GM23338 (cell line): ENCODE data around the gene DCAF6. TPM values are rescaled to one million over a fixed set of nuclear protein-coding genes. Genes with fewer than 3 reads are reported as not detected.

Source experiments
- ATAC-seq: fragments of 200-7000 bp; cut with Tn5 transposase; 3 replicates; pipeline ENCODE4 v1.9.1; 2020
- DNase-seq: peaks from one replicate; pipeline ENCODE4 v3.0.0-alpha.2; 2015; ENCODE audit warnings: low spot score
- H2AFZ ChIP-seq: fragments of 200-600 bp; sonication (generic); 2 replicates; pipeline ENCODE4 v1.8.0; 2016; ENCODE audit warnings: antibody characterized with exemption, mild to moderate bottlenecking, moderate library complexity
- H3F3A ChIP-seq: fragments of 200-600 bp; sonication (generic); replicated peaks from 2 replicates; pipeline ENCODE4 v1.8.0; 2017; ENCODE audit warnings: antibody characterized with exemption, mixed run types, low read depth
- H3K27ac ChIP-seq: fragments of 200-600 bp; sonication (generic); 2 replicates; pipeline ENCODE4 v1.6.1; 2016; ENCODE audit warnings: low read depth
- H3K27me3 ChIP-seq: fragments of 200-600 bp; sonication (generic); 2 replicates; pipeline ENCODE4 v1.8.0; 2016; ENCODE audit warnings: mild to moderate bottlenecking, mixed run types, moderate library complexity; ENCODE audit not compliant: insufficient read depth
- H3K36me3 ChIP-seq: fragments of 200-600 bp; sonication (generic); 2 replicates; pipeline ENCODE4 v1.8.0; 2016; ENCODE audit warnings: mild to moderate bottlenecking; ENCODE audit not compliant: insufficient read depth
- H3K4me1 ChIP-seq: fragments of 200-600 bp; sonication (generic); 2 replicates; pipeline ENCODE4 v1.8.0; 2016; ENCODE audit warnings: mild to moderate bottlenecking, moderate library complexity; ENCODE audit not compliant: insufficient read depth
- H3K4me2 ChIP-seq: fragments of 200-600 bp; sonication (generic); 2 replicates; pipeline ENCODE4 v1.7.1; 2017; ENCODE audit warnings: mixed run types
- H3K4me3 ChIP-seq: fragments of 200-600 bp; sonication (generic); 2 replicates; pipeline ENCODE4 v1.6.1; 2016; ENCODE audit warnings: mixed run types
- H3K79me2 ChIP-seq: fragments of 200-600 bp; sonication (generic); replicated peaks from 2 replicates; pipeline ENCODE4 v1.8.0; 2017; ENCODE audit warnings: mild to moderate bottlenecking; ENCODE audit not compliant: insufficient read depth
- H3K9me2 ChIP-seq: fragments of 200-600 bp; sonication (generic); 2 replicates; pipeline ENCODE4 v1.8.0; 2017; ENCODE audit not compliant: insufficient read depth
- H4K20me1 ChIP-seq: fragments of 200-600 bp; sonication (generic); replicated peaks from 2 replicates; pipeline ENCODE4 v1.8.0; 2017; ENCODE audit warnings: mild to moderate bottlenecking; ENCODE audit not compliant: insufficient read depth
- H3K27ac Mint-ChIP-seq: 2 replicates; pipeline ENCODE4 v1.8.0; 2020; ENCODE audit warnings: inconsistent platforms, mild to moderate bottlenecking, moderate library complexity, mixed read lengths
- H3K27me3 Mint-ChIP-seq: 3 replicates; pipeline ENCODE4 v1.8.0; 2022; ENCODE audit warnings: low read depth, mild to moderate bottlenecking, moderate library complexity, mixed read lengths, inconsistent platforms; ENCODE audit not compliant: insufficient read depth, poor library complexity
- H3K36me3 Mint-ChIP-seq: 3 replicates; pipeline ENCODE4 v1.8.0; 2021; ENCODE audit warnings: low read depth, mild to moderate bottlenecking, inconsistent platforms, moderate library complexity, mixed read lengths
- H3K4me1 Mint-ChIP-seq: 3 replicates; pipeline ENCODE4 v1.8.0; 2020; ENCODE audit warnings: mild to moderate bottlenecking, inconsistent platforms, mixed read lengths
- H3K4me3 Mint-ChIP-seq: 3 replicates; pipeline ENCODE4 v1.8.0; 2021; ENCODE audit warnings: moderate library complexity, mild to moderate bottlenecking, inconsistent platforms, mixed read lengths
- H3K9me3 Mint-ChIP-seq: 3 replicates; pipeline ENCODE4 v1.8.0; 2020; ENCODE audit warnings: moderate library complexity, mild to moderate bottlenecking, inconsistent platforms, mixed read lengths
- CREB1 ChIP-seq: fragments of 250-450 bp; sonication (Bioruptor Pico); IDR thresholded peaks from 2 replicates; pipeline ENCODE4 v1.5.0; 2020; ENCODE audit warnings: low read depth, mild to moderate bottlenecking, moderate library complexity
- ETS1 ChIP-seq: IDR thresholded peaks from 2 replicates; pipeline ENCODE4 v1.6.1; 2016; ENCODE audit warnings: antibody characterized with exemption
- EZH2 ChIP-seq: fragments of 200-600 bp; sonication (generic); IDR thresholded peaks from one replicate; pipeline ENCODE4 v1.8.0; 2017; ENCODE audit warnings: antibody characterized with exemption, mild to moderate bottlenecking, low read depth; ENCODE audit not compliant: unreplicated experiment
- EZH2phosphoT487 ChIP-seq: fragments of 200-600 bp; sonication (generic); IDR thresholded peaks from one replicate; pipeline ENCODE4 v1.8.1; 2018; ENCODE audit warnings: antibody characterized with exemption; ENCODE audit not compliant: unreplicated experiment
- JUNB ChIP-seq: IDR thresholded peaks from one replicate; pipeline ENCODE4 v1.6.1; 2016; ENCODE audit warnings: antibody characterized with exemption; ENCODE audit not compliant: unreplicated experiment
- NANOG ChIP-seq: IDR thresholded peaks from 2 replicates; pipeline ENCODE4 v1.6.1; 2016; ENCODE audit warnings: antibody characterized with exemption, borderline replicate concordance
- POLR2AphosphoS5 ChIP-seq: IDR thresholded peaks from 2 replicates; pipeline ENCODE4 v1.6.1; 2016; ENCODE audit warnings: antibody characterized with exemption, low read depth
- REST ChIP-seq: IDR thresholded peaks from one replicate; pipeline ENCODE4 v1.6.1; 2018; ENCODE audit warnings: antibody characterized with exemption; ENCODE audit not compliant: unreplicated experiment
- ZNF114 ChIP-seq: fragments of 250-450 bp; sonication (Bioruptor Pico); IDR thresholded peaks from 2 replicates; pipeline ENCODE4 v1.5.0; 2020; ENCODE audit warnings: mild to moderate bottlenecking, moderate library complexity
- polyA plus RNA-seq: library from polyadenylated mRNA; unstranded; fragments of >200 nt; fragmentation: Nextera tagmentation; extraction: Ambion mirVana; gene quantifications from 2 replicates; pipeline ENCODE4 v1.2.1, GENCODE V29; 2016
- total RNA-seq: library from RNA; depleted of rRNA; stranded (reverse); fragments of >200 nt; shearing (Covaris generic); gene quantifications from 2 replicates; pipeline ENCODE4 v1.2.3, GENCODE V29; 2014
- TF ChIP-seq, protein P1 (sequence below), 2 experiments: fragments of 200-600 bp in 1 of 2; sonication (generic) in 1 of 2; conservative IDR thresholded peaks; 2 replicates each; pipeline versions ENCODE4 v1.5.1 to v1.6.1; 2016 to 2017; ENCODE audit warnings: antibody characterized with exemption in 2 of 2, low read depth in 2 of 2, mild to moderate bottlenecking in 2 of 2, moderate library complexity in 1 of 2

DCAF6 gene
- total and polyA plus RNA-seq, 2 experiments from 2014 or later, result 18.6 to 27.3 TPM

DNA sequence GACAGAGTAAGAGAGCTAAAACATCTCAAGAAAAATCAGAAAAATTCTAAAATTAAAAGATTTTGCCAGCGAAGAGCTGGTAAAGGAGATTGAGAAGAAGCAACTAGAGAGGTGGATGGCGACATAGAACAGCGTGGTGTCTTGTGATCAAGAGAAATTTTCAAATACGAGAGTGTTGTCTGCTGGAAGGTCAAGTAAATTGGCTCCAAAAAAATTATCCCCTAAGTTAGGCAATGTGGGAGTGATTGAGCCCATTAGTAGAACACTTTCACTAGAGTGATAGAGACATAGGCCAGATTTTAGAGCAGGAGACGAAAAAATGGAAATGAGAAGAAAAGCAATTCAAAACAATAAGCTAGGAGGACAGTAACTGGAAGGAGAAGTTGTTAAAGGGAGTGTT is 94.7 kb downstream of the DCAF6 start (continued):
- no peak for TF ChIP-seq REST
- TF ChIP-seq, protein P1, sequence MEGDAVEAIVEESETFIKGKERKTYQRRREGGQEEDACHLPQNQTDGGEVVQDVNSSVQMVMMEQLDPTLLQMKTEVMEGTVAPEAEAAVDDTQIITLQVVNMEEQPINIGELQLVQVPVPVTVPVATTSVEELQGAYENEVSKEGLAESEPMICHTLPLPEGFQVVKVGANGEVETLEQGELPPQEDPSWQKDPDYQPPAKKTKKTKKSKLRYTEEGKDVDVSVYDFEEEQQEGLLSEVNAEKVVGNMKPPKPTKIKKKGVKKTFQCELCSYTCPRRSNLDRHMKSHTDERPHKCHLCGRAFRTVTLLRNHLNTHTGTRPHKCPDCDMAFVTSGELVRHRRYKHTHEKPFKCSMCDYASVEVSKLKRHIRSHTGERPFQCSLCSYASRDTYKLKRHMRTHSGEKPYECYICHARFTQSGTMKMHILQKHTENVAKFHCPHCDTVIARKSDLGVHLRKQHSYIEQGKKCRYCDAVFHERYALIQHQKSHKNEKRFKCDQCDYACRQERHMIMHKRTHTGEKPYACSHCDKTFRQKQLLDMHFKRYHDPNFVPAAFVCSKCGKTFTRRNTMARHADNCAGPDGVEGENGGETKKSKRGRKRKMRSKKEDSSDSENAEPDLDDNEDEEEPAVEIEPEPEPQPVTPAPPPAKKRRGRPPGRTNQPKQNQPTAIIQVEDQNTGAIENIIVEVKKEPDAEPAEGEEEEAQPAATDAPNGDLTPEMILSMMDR (conservative IDR thresholded peaks at IDR 0.05; ENCODE audit: low read depth in 2 of 2), result no peak
- TF ChIP-seq JUNB, result no peak
- no peak for TF ChIP-seq ZNF114 (CRISPR knock-in tag)
- TF ChIP-seq NANOG, result no peak
- TF ChIP-seq ETS1, result no peak
- TF ChIP-seq EZH2, result no peak
- TF ChIP-seq CREB1 (CRISPR knock-in tag), result no peak
- no peak for TF ChIP-seq EZH2phosphoT487
- TF ChIP-seq POLR2AphosphoS5, result no peak

DNA sequence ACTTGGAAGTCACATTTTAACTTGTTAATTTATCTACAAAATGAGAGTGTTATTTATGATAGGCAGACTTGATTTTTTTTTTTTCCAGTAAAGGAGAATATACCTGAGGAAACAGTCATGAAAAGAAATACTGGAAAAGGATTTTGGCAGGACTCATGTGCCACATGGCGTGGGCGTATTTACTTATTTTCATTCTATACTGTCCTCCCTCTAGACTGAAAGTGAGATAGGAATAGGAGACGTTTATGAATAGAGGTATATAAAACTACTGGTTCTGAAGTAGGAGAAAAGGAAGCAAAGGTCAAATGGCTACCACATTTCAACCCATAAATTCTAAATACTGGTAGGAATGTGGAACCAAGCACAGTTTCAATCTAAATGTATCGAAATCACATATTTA is 95.1 kb downstream of the DCAF6 start:
- Mint-ChIP-seq H3K9me3 (no peaks in the 10 kb centered on the region), H3K4me1 (no peaks in the 10 kb centered on the region), H3K4me3 (no peak overlapping the region), H3K27me3 (no peaks in the 10 kb centered on the region), H3K36me3 (no peaks in the 10 kb centered on the region; the same call in 2 of the 3 replicates), H3K27ac (no peak overlapping the region)
- H3K4me3 ChIP-seq, result no peak overlapping the region
- DNase-seq (no peak), ATAC-seq (no peak)
- H3K4me2 ChIP-seq, result no peak overlapping the region
- H3K27ac ChIP-seq, result no peak overlapping the region
- no peaks in the 10 kb centered on the region for H3K27me3 ChIP-seq
- no peaks in the 10 kb centered on the region for H3K9me2 ChIP-seq
- H3F3A ChIP-seq, result no peaks in the 10 kb centered on the region
- no peaks in the 10 kb centered on the region for H3K79me2 ChIP-seq
- H3K36me3 ChIP-seq, result no peaks in the 10 kb centered on the region
- no peaks in the 10 kb centered on the region for H3K4me1 ChIP-seq
- no peaks in the 10 kb centered on the region for H4K20me1 ChIP-seq
- no peak overlapping the region for H2AFZ ChIP-seq
- no peak for TF ChIP-seq EZH2
- TF ChIP-seq EZH2phosphoT487, result no peak
- no peak for TF ChIP-seq REST
- TF ChIP-seq JUNB, result no peak
- no peak for TF ChIP-seq ZNF114 (CRISPR knock-in tag)
- TF ChIP-seq, protein P1 (conservative IDR thresholded peaks at IDR 0.05; ENCODE audit: low read depth in 2 of 2), result no peak
- no peak for TF ChIP-seq POLR2AphosphoS5
- TF ChIP-seq CREB1 (CRISPR knock-in tag), result no peak
